Hypothalamus (tissue), 51 donors: ENCODE measurements around the gene CLIC4.

Source experiments
- DNase-seq, 51 donors: peaks; one replicate each; lab custom pipeline; 2025; lab: John Stamatoyannopoulos, UW

Gene CLIC4

GRCh38 chr1:24853649-24854048 lies 108.4 kb downstream of the CLIC4 start:
- no peak for DNase-seq

GRCh38 chr1:24855474-24855873 lies 110.2 kb downstream of the CLIC4 start:
- DNase-seq, result no peak

- DNase-seq, result no peak
Observed at GRCh38 chr1:24856787-24857506, 111.7 kb downstream of the CLIC4 start.

GRCh38 chr1:24857507-24858133 lies 112.4 kb downstream of the CLIC4 start:
- DNase-seq, result no peak

- DNase-seq, result no peak
Observed at GRCh38 chr1:24858277-24858676, 113.0 kb downstream of the CLIC4 start.

- DNase-seq, result no peak
Observed at GRCh38 chr1:24859063-24860010, 114.1 kb downstream of the CLIC4 start.

- DNase-seq, result no peak
Observed at GRCh38 chr1:24860841-24861240, 115.6 kb downstream of the CLIC4 start.

- DNase-seq, result no peak
Observed at GRCh38 chr1:24861821-24862727, 116.8 kb downstream of the CLIC4 start.

GRCh38 chr1:24862775-24863483 lies 117.7 kb downstream of the CLIC4 start:
- no peak for DNase-seq

GRCh38 chr1:24864370-24864777 lies 119.1 kb downstream of the CLIC4 start:
- no peak for DNase-seq

- DNase-seq, result no peak
Observed at GRCh38 chr1:24865168-24865567, 119.9 kb downstream of the CLIC4 start.

GRCh38 chr1:24865587-24865986 lies 120.3 kb downstream of the CLIC4 start:
- no peak for DNase-seq

- DNase-seq, result no peak
Observed at GRCh38 chr1:24866211-24867083, 121.2 kb downstream of the CLIC4 start.

- no peak for DNase-seq
Observed at GRCh38 chr1:24867084-24867870, 122.0 kb downstream of the CLIC4 start.

GRCh38 chr1:24868016-24868875 lies 123.0 kb downstream of the CLIC4 start:
- DNase-seq, result no peak

- no peak for DNase-seq
Observed at GRCh38 chr1:24870551-24871195, 125.4 kb downstream of the CLIC4 start.
